GM18519 (cell line): ENCODE measurements around the gene SNRPA1.

Source experiments
- ATAC-seq: cut with Tn5 transposase; IDR thresholded peaks from one replicate; pipeline ENCODE4 v1.9.1; 2021; ENCODE audit warnings: mild to moderate bottlenecking, moderate library complexity; ENCODE audit not compliant: unreplicated experiment, low FRiP score

SNRPA1 gene

DNA sequence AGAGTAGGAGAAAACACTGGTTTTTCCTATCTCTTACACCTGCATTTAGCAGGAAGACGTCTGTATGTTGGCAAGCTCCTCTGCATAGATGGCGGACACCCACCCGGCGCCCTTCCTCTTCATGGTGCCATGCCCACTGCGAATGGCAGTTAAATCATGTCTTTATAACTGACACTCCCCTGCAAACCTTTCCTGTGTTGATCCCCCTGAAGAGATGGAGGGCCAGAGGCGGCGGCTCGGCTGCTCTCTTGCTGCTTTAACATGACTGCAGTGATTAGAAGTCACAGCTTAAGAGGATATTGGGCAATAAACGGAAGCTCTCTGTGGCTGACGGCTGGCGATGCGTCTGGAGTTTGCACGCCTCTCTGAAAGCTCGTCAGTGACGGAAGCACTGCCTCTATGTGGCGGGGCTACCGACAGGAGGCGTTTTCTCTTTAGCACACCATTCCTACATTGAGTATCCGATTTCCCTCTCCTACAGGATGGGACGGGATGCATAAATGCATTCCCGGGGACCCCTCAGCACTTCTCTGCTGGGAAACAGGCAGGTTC, 25.5 kb upstream of the SNRPA1 start:
- no peak for ATAC-seq

DNA sequence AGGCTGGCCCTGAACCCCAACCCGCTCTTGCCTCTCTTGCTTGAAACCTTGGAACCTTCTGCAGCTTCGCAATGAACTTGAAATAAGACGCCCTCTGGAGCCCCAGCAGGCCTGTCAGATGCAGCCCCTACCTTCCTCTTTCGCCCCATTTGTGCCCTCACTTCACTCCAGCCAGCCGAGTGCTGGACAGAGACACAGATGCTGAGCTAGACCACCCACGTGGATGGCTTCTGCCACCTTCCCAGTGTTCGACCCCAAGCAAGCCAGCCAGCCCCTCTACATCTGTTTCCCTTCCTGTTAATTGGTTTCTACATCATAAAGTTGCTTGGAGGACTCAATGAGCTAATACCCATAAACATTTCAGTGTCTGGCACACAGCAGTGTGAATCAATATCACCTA, 23.8 kb upstream of the SNRPA1 start:
- no peak for ATAC-seq

- no peak for ATAC-seq
Measured at GRCh38 chr15:101318147-101318819, 23.2 kb upstream of the SNRPA1 start.

GRCh38 chr15:101317336-101317872, 22.4 kb upstream of the SNRPA1 start:
- ATAC-seq = no peak

GRCh38 chr15:101316529-101316928, 21.5 kb upstream of the SNRPA1 start:
- no peak for ATAC-seq

DNA sequence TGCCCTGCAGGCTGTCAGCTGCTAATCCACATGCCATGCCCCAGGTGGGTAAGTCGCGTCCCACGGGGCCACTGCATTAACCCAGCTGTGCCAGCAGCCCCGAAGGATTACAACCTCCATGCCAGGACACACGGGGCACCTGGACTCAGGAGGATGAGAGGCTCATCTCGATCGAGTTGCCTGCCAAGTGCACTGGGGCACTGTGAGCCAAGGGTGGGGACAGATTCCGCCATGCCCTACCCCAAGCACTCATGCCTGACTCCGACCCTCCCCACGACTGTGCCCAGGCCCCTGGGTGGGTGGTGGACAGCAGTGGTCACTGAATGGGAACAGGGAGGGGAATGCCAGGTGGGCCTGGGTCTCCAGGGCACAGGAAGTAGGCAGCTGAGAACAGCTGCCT, 20.7 kb upstream of the SNRPA1 start:
- ATAC-seq = no peak

GRCh38 chr15:101314336-101315125, 19.5 kb upstream of the SNRPA1 start:
- ATAC-seq = no peak

- no peak for ATAC-seq
Measured at GRCh38 chr15:101313041-101313761, 18.2 kb upstream of the SNRPA1 start.

- no peak for ATAC-seq
Measured at GRCh38 chr15:101310508-101310907, 15.5 kb upstream of the SNRPA1 start.

DNA sequence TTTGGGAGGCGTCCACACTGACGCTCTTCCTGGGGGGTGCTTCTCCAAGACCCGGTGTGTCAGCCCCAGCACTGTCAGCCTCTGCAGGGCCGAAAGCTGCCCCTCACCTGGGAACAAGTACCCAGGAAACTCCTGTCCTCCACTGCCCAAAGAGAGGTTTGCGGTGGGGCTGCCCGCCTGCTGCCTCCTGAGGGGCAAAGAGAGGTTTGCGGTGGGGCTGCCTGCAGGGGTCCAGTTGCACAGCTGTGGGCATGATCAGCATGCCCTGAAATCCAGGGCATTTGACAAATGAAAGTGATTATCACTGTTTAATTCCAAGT, 15.1 kb upstream of the SNRPA1 start:
- no peak for ATAC-seq

GRCh38 chr15:101309436-101310160, 14.6 kb upstream of the SNRPA1 start:
- no peak for ATAC-seq

GRCh38 chr15:101308604-101309435, 13.8 kb upstream of the SNRPA1 start:
- ATAC-seq = no peak

- no peak for ATAC-seq
Measured at GRCh38 chr15:101307897-101308603, 13.0 kb upstream of the SNRPA1 start.

- no peak for ATAC-seq
Measured at GRCh38 chr15:101307048-101307896, 12.2 kb upstream of the SNRPA1 start.

GRCh38 chr15:101306341-101307047, 11.4 kb upstream of the SNRPA1 start:
- no peak for ATAC-seq

GRCh38 chr15:101305820-101306255, 10.8 kb upstream of the SNRPA1 start:
- ATAC-seq = no peak

DNA sequence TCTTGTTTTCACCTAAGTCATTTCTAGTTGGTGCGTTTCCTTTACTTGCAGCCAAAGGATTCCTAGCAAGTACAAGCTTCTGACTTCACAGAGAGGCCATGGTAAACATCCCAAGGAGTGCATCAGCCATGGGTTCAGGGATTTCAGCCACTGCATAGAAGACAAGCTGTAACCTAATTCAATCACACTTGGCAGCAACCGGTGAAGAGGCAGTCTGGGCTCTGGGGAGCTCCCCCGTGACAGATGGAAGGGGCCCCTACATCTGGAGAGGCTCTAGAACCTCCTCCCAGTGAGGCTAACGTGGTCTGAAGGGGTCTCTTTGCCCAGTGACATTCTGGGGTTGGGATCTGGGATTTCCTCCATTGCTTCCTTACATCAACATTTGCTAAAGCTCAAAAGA, 8.4 kb upstream of the SNRPA1 start:
- no peak for ATAC-seq
